ENCODE data around the gene ZC3H10.

- TF ChIP-seq EP300 (IDR thresholded peaks at IDR 0.05; ENCODE audit: borderline replicate concordance) = no peak
- TF ChIP-seq FOXM1 (IDR thresholded peaks at IDR 0.05; ENCODE audit: borderline replicate concordance, low read depth) = no peak
- TF ChIP-seq CEBPB (IDR thresholded peaks at IDR 0.05) = no peak
- TF ChIP-seq REST (IDR thresholded peaks at IDR 0.05; ENCODE audit: low read depth) = no peak
- TF ChIP-seq ZBTB7A (IDR thresholded peaks at IDR 0.05; ENCODE audit: low read depth) = no peak
- TF ChIP-seq CREB1 (IDR thresholded peaks at IDR 0.05; ENCODE audit: low read depth) = no peak
- TF ChIP-seq, protein P1, sequence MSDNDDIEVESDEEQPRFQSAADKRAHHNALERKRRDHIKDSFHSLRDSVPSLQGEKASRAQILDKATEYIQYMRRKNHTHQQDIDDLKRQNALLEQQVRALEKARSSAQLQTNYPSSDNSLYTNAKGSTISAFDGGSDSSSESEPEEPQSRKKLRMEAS (IDR thresholded peaks at IDR 0.05) = no peak
- TF ChIP-seq TAF1 (IDR thresholded peaks at IDR 0.05; ENCODE audit: low read depth) = no peak
- TF ChIP-seq EGR1 (IDR thresholded peaks at IDR 0.05) = no peak
- TF ChIP-seq YY1 (IDR thresholded peaks at IDR 0.05; ENCODE audit: low read depth) = no peak
- TF ChIP-seq TCF12 (IDR thresholded peaks at IDR 0.05; ENCODE audit: low read depth) = no peak
- no peak for TF ChIP-seq USF1 (IDR thresholded peaks at IDR 0.05)
Measured at GRCh38 chr12:56082382-56082781, 35.7 kb upstream of the ZC3H10 start.
